Mucosa of rectum (tissue), 2 donors: ENCODE data around the gene NAALADL1.
A peak's percentile ranks its signal among the peaks of the same experiment; 100 is the strongest.

Source experiments
- H3K27ac ChIP-seq, 2 donors: one replicate each; pipeline ENCODE4 v1.7.0; 2013; ENCODE audit warnings: inconsistent platforms in 2 of 2, low read depth in 2 of 2, low read length in 2 of 2
- H3K27me3 ChIP-seq, 2 donors: one replicate each; pipeline ENCODE4 v1.7.0; 2013; ENCODE audit warnings: low read length in 2 of 2; ENCODE audit not compliant: control insufficient read depth in 2 of 2, insufficient read depth in 2 of 2
- H3K36me3 ChIP-seq, 2 donors: one replicate each; pipeline ENCODE4 v1.7.0; 2013; ENCODE audit warnings: low read length in 2 of 2; ENCODE audit not compliant: control insufficient read depth in 2 of 2, insufficient read depth in 2 of 2
- H3K4me1 ChIP-seq, 2 donors: one replicate each; pipeline ENCODE4 v1.7.0; 2013; ENCODE audit warnings: low read length in 2 of 2, mild to moderate bottlenecking in 1 of 2; ENCODE audit not compliant: control insufficient read depth in 2 of 2, insufficient read depth in 2 of 2
- H3K4me3 ChIP-seq, 2 donors: one replicate each; pipeline ENCODE4 v1.7.0; 2013; ENCODE audit warnings: low read length in 2 of 2
- H3K9ac ChIP-seq, 2 donors: one replicate each; pipeline ENCODE4 v1.7.0; 2013; ENCODE audit warnings: low read length in 2 of 2, low read depth in 1 of 2, mild to moderate bottlenecking in 1 of 2
- H3K9me3 ChIP-seq, 2 donors: one replicate each; pipeline ENCODE4 v1.7.0; 2013; ENCODE audit warnings: low read length in 2 of 2; ENCODE audit not compliant: control insufficient read depth in 2 of 2
- donor health status: healthy.
- donor health status: Normal muscosa, but diverticular disease.

The NAALADL1 gene

GRCh38 chr11:65083134-65083833 is 24.9 kb upstream of the NAALADL1 start:
- H3K4me3 ChIP-seq, result peak overlapping the region; percentile 70 to 97
- peak overlapping the region in 1 of 2 donors; percentile 96 for H3K27ac ChIP-seq
- H3K27me3 ChIP-seq, result no peaks in the 10 kb centered on the region
- no peaks in the 10 kb centered on the region for H3K9me3 ChIP-seq
- H3K4me1 ChIP-seq, result peaks cover 15 to 24% of the 10 kb centered on the region in 2 donors
- peaks cover 24 to 34% of the 10 kb centered on the region in 2 donors for H3K36me3 ChIP-seq
- H3K9ac ChIP-seq, result peak overlapping the region; percentile 56 to 75

- Histone ChIP-seq H3K27me3 (no peaks in the 10 kb centered on the region), H3K4me3 (no peak overlapping the region), H3K9ac (no peak overlapping the region), H3K4me1 (peaks cover 12% of the 10 kb centered on the region in 2 donors), H3K9me3 (no peaks in the 10 kb centered on the region), H3K27ac (no peak overlapping the region), H3K36me3 (no peaks in the 10 kb centered on the region)
Measured at GRCh38 chr11:65078786-65079342, 20.5 kb upstream of the NAALADL1 start.

GRCh38 chr11:65078151-65078550 is 19.8 kb upstream of the NAALADL1 start:
- Histone ChIP-seq H3K9ac (peak overlapping the region in 1 of 2 donors; percentile 26), H3K27ac (no peak overlapping the region), H3K9me3 (no peaks in the 10 kb centered on the region), H3K36me3 (no peaks in the 10 kb centered on the region), H3K4me3 (no peak overlapping the region), H3K27me3 (no peaks in the 10 kb centered on the region), H3K4me1 (peaks cover 6% of the 10 kb centered on the region in 2 donors)

- Histone ChIP-seq H3K36me3 (no peaks in the 10 kb centered on the region), H3K9ac (no peak overlapping the region), H3K27ac (no peak overlapping the region), H3K4me1 (peaks cover 3 to 6% of the 10 kb centered on the region in 2 donors), H3K9me3 (no peaks in the 10 kb centered on the region), H3K27me3 (no peaks in the 10 kb centered on the region), H3K4me3 (no peak overlapping the region)
Measured at GRCh38 chr11:65077451-65077850, 19.1 kb upstream of the NAALADL1 start.

GRCh38 chr11:65072631-65072966 is 14.2 kb upstream of the NAALADL1 start:
- Histone ChIP-seq H3K9ac (no peak overlapping the region), H3K9me3 (no peaks in the 10 kb centered on the region), H3K27ac (no peak overlapping the region), H3K4me1 (no peaks in the 10 kb centered on the region), H3K27me3 (no peaks in the 10 kb centered on the region), H3K4me3 (no peak overlapping the region), H3K36me3 (no peaks in the 10 kb centered on the region)

GRCh38 chr11:65071907-65072630 is 13.7 kb upstream of the NAALADL1 start:
- no peak overlapping the region for H3K4me3 ChIP-seq
- H3K4me1 ChIP-seq, result no peaks in the 10 kb centered on the region
- H3K9ac ChIP-seq, result no peak overlapping the region
- no peak overlapping the region for H3K27ac ChIP-seq
- H3K9me3 ChIP-seq, result no peaks in the 10 kb centered on the region
- H3K36me3 ChIP-seq, result no peaks in the 10 kb centered on the region
- H3K27me3 ChIP-seq, result no peaks in the 10 kb centered on the region

GRCh38 chr11:65069217-65069616 is 10.9 kb upstream of the NAALADL1 start:
- no peak overlapping the region for H3K9ac ChIP-seq
- no peaks in the 10 kb centered on the region for H3K9me3 ChIP-seq
- H3K27me3 ChIP-seq, result no peaks in the 10 kb centered on the region
- no peaks in the 10 kb centered on the region for H3K4me1 ChIP-seq
- no peak overlapping the region for H3K27ac ChIP-seq
- no peaks in the 10 kb centered on the region for H3K36me3 ChIP-seq
- H3K4me3 ChIP-seq, result no peak overlapping the region

- Histone ChIP-seq H3K36me3 (no peaks in the 10 kb centered on the region), H3K27me3 (no peaks in the 10 kb centered on the region), H3K4me1 (no peaks in the 10 kb centered on the region), H3K9ac (no peak overlapping the region), H3K4me3 (no peak overlapping the region), H3K9me3 (no peaks in the 10 kb centered on the region), H3K27ac (no peak overlapping the region)
Measured at GRCh38 chr11:65067446-65067845, 9.1 kb upstream of the NAALADL1 start.

GRCh38 chr11:65066805-65067291 is 8.5 kb upstream of the NAALADL1 start:
- H3K4me1 ChIP-seq, result no peaks in the 10 kb centered on the region
- no peaks in the 10 kb centered on the region for H3K9me3 ChIP-seq
- H3K27ac ChIP-seq, result no peak overlapping the region
- H3K27me3 ChIP-seq, result no peaks in the 10 kb centered on the region
- H3K36me3 ChIP-seq, result no peaks in the 10 kb centered on the region
- no peak overlapping the region for H3K4me3 ChIP-seq
- H3K9ac ChIP-seq, result no peak overlapping the region

GRCh38 chr11:65066315-65066714 is 8.0 kb upstream of the NAALADL1 start:
- H3K9me3 ChIP-seq, result no peaks in the 10 kb centered on the region
- H3K4me1 ChIP-seq, result no peaks in the 10 kb centered on the region
- no peak overlapping the region for H3K4me3 ChIP-seq
- no peak overlapping the region for H3K27ac ChIP-seq
- H3K27me3 ChIP-seq, result no peaks in the 10 kb centered on the region
- no peak overlapping the region for H3K9ac ChIP-seq
- H3K36me3 ChIP-seq, result no peaks in the 10 kb centered on the region
